ENCODE data around the gene NAP1L1. TPM values are rescaled to one million over a fixed set of nuclear protein-coding genes. Genes with fewer than 3 reads are reported as not detected.

Gene NAP1L1
- total RNA-seq, 1 experiment from 2014 or later: 620 TPM

- in situ Hi-C loops (cut with HindIII; ENCODE audit: low pct_unique_long_range_greater_than_20kb, low sequenced_read_pairs) (no loop called here), intact Hi-C loops (cut with micrococcal nuclease; ENCODE audit: unreplicated experiment) (no loop called here)
- peak overlapping the region; percentile 90; the same call in 1 of the 2 replicates for H3K27ac ChIP-seq (ENCODE audit: low read length)
- no peak for ATAC-seq
- TF ChIP-seq REST (IDR thresholded peaks at IDR 0.05; ENCODE audit: insufficient read depth in 1 of 2, low read depth in 2 of 2, low read length in 1 of 2) (no peak), CTCF (IDR thresholded peaks at IDR 0.05) (no peak), SIN3A (IDR thresholded peaks at IDR 0.05; ENCODE audit: borderline replicate concordance, insufficient read depth, low read depth, low read length) (no peak), TCF7L2 (IDR thresholded peaks at IDR 0.05; ENCODE audit: low read depth, low read length) (no peak), POLR2AphosphoS5 (IDR thresholded peaks at IDR 0.05; ENCODE audit: low read depth, low read length) (no peak)
- no TSS peak for BruUV-seq (replicated peaks)
- peaks cover 4% of the 10 kb centered on the region; the same call in 1 of the 2 replicates for H3K9me3 ChIP-seq (ENCODE audit: control insufficient read depth, insufficient read depth, low read depth, low read length)
- ChIA-PET POLR2A (interaction anchor here (0.5 kb wide), 1 partner anchor 21 kb away, joined by 4 read pairs; no protein-coding TSS in a partner anchor), CTCF (no interaction called here)
- no peak overlapping the region for H3K4me3 ChIP-seq (ENCODE audit: low read depth in 2 of 2, low read length in 2 of 2)
- no peak for DNase-seq (ENCODE audit: low read depth, low spot score)
- peaks cover 14% of the 10 kb centered on the region for H3K4me1 ChIP-seq (ENCODE audit: control insufficient read depth, insufficient read depth, low read length)
- no peaks in the 10 kb centered on the region for H3K36me3 ChIP-seq (ENCODE audit: control insufficient read depth, insufficient read depth, low read length)
- no peaks in the 10 kb centered on the region for H3K27me3 ChIP-seq (ENCODE audit: control insufficient read depth, insufficient read depth, low read length)
These were observed 86.0 kb downstream of the NAP1L1 start for GRCh38 chr12:75998292-75999063.

DNA sequence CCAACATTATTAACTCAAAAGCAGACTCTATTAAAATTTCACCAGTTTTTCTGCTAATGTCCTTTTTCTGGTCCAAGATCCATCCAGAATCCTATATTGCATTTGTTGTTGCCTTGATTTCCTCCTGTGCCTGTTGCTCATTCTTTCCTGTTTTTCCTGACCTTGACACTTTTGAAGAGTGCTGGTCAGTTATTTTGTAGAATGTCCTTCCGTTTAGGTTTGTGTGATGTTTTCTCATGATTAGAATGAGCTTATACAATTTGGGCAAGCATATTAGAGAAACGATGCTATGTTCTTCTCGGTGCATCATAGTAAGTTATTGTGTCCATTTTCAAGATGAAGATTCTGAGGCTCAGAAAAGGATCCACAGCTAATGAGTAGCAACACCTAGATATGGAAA, 86.8 kb downstream of the NAP1L1 start:
- no peaks in the 10 kb centered on the region for H3K27me3 ChIP-seq (ENCODE audit: control insufficient read depth, insufficient read depth, low read length)
- peaks cover 19% of the 10 kb centered on the region for H3K4me1 ChIP-seq (ENCODE audit: control insufficient read depth, insufficient read depth, low read length)
- CTCF ChIA-PET: no interaction called here
- peak overlapping the region; percentile 90 for H3K27ac ChIP-seq (ENCODE audit: low read length)
- H3K9me3 ChIP-seq (ENCODE audit: control insufficient read depth, insufficient read depth, low read depth, low read length): peaks cover 4% of the 10 kb centered on the region; the same call in 1 of the 2 replicates
- H3K4me3 ChIP-seq (ENCODE audit: low read depth in 2 of 2, low read length in 2 of 2): no peak overlapping the region
- POLR2A ChIA-PET: interaction anchor here (0.5 kb wide), 1 partner anchor 22 kb away, joined by 4 read pairs; no protein-coding TSS in a partner anchor
- no peaks in the 10 kb centered on the region for H3K36me3 ChIP-seq (ENCODE audit: control insufficient read depth, insufficient read depth, low read length)
- ATAC-seq: no peak
- no peak for DNase-seq (ENCODE audit: low read depth, low spot score)
- in situ Hi-C loops (cut with HindIII; ENCODE audit: low pct_unique_long_range_greater_than_20kb, low sequenced_read_pairs) (no loop called here), intact Hi-C loops (cut with micrococcal nuclease; ENCODE audit: unreplicated experiment) (no loop called here)
- no TSS peak for BruUV-seq (replicated peaks)
- TF ChIP-seq REST (IDR thresholded peaks at IDR 0.05; ENCODE audit: insufficient read depth in 1 of 2, low read depth in 2 of 2, low read length in 1 of 2) (no peak), TCF7L2 (IDR thresholded peaks at IDR 0.05; ENCODE audit: low read depth, low read length) (no peak), SIN3A (IDR thresholded peaks at IDR 0.05; ENCODE audit: borderline replicate concordance, insufficient read depth, low read depth, low read length) (no peak), CTCF (IDR thresholded peaks at IDR 0.05) (no peak), POLR2AphosphoS5 (IDR thresholded peaks at IDR 0.05; ENCODE audit: low read depth, low read length) (no peak)

Measured in Panc1 (cell line).